ENCODE measurements around the gene CHIC2.
"Not testable (repeated sequence)": the region's sequence is repeated elsewhere in the genome, so short reads cannot be mapped to it uniquely, and the experiment has no call there.

DNA sequence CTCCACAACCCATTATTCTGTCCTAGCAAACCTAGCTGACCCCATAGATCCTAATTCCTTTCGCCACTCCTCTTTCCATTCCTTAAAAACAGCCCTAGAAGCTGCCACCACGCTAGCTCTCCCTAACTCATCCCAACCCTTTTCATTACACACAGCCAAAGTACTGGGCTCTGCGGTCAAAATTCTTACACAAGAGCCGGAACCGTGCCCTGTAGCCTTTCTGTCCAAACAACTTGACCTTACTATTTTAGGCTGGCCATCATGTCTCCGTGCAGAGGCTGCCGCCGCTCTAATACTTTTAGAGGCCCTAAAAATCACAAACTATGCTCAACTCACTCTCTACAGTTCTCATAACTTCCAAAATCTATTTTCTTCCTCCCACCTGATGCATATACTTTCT is 41.4 kb downstream of the CHIC2 start:
- TF ChIP-seq, protein P1, sequence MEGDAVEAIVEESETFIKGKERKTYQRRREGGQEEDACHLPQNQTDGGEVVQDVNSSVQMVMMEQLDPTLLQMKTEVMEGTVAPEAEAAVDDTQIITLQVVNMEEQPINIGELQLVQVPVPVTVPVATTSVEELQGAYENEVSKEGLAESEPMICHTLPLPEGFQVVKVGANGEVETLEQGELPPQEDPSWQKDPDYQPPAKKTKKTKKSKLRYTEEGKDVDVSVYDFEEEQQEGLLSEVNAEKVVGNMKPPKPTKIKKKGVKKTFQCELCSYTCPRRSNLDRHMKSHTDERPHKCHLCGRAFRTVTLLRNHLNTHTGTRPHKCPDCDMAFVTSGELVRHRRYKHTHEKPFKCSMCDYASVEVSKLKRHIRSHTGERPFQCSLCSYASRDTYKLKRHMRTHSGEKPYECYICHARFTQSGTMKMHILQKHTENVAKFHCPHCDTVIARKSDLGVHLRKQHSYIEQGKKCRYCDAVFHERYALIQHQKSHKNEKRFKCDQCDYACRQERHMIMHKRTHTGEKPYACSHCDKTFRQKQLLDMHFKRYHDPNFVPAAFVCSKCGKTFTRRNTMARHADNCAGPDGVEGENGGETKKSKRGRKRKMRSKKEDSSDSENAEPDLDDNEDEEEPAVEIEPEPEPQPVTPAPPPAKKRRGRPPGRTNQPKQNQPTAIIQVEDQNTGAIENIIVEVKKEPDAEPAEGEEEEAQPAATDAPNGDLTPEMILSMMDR (IDR thresholded peaks at IDR 0.05): not testable (repeated sequence)
- TF ChIP-seq EZH2phosphoT487, EZH2 (IDR thresholded peaks at IDR 0.05): not testable (repeated sequence)
